Measurements from ENCODE around the gene ESRRG.

Gene ESRRG

DNA sequence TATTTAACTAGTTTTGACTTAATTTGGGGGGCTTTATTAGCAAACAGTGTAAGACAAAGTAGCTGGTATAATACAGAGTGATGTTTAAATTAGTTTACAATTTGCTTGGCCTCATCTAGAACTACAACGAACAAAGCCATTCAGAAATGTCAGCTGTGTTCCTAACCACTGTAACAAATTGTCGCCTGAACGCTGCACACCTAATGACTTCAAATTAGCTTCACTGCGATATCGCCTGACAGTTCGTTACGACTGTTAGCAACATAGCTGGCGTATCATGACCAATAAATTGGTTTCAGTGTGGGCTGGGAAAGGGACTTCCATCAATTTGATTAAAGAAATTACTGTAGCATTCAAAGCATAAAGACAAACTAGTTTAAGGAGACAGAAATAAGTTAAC, 160.1 kb downstream of the ESRRG start:
- Histone ChIP-seq H3K9ac (ENCODE audit: low read length) (no peak overlapping the region), H3K27ac (ENCODE audit: low read depth, low read length) (no peak overlapping the region), H3K36me3 (ENCODE audit: low read length) (no peaks in the 10 kb centered on the region), H3K4me2 (ENCODE audit: low read depth, low read length, poor library complexity, severe bottlenecking) (no peak overlapping the region), H3K4me3 (ENCODE audit: insufficient read depth, low read length, poor library complexity, severe bottlenecking) (no peak overlapping the region), H2AFZ (ENCODE audit: low read depth, low read length, severe bottlenecking) (no peak overlapping the region), H3K9me3 (ENCODE audit: insufficient read depth, low read length) (no peaks in the 10 kb centered on the region), H3K79me2 (ENCODE audit: insufficient read depth, low read length) (no peaks in the 10 kb centered on the region), H3F3A (ENCODE audit: insufficient read depth) (no peaks in the 10 kb centered on the region), H4K20me1 (ENCODE audit: low read depth, low read length) (no peaks in the 10 kb centered on the region), H3K27me3 (ENCODE audit: low read length) (no peaks in the 10 kb centered on the region), H3K9me2 (replicated peaks; ENCODE audit: insufficient read depth, low read length) (no peaks in the 10 kb centered on the region)
- TF ChIP-seq EZH2phosphoT487 (conservative IDR thresholded peaks at IDR 0.05; ENCODE audit: low read length): no peak
- TF ChIP-seq, protein P1, sequence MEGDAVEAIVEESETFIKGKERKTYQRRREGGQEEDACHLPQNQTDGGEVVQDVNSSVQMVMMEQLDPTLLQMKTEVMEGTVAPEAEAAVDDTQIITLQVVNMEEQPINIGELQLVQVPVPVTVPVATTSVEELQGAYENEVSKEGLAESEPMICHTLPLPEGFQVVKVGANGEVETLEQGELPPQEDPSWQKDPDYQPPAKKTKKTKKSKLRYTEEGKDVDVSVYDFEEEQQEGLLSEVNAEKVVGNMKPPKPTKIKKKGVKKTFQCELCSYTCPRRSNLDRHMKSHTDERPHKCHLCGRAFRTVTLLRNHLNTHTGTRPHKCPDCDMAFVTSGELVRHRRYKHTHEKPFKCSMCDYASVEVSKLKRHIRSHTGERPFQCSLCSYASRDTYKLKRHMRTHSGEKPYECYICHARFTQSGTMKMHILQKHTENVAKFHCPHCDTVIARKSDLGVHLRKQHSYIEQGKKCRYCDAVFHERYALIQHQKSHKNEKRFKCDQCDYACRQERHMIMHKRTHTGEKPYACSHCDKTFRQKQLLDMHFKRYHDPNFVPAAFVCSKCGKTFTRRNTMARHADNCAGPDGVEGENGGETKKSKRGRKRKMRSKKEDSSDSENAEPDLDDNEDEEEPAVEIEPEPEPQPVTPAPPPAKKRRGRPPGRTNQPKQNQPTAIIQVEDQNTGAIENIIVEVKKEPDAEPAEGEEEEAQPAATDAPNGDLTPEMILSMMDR (IDR thresholded peaks at IDR 0.05; ENCODE audit: insufficient read depth, low read length, poor library complexity, severe bottlenecking): no peak

- no peaks in the 10 kb centered on the region for H4K20me1 ChIP-seq (ENCODE audit: low read depth, low read length)
- H3K27ac ChIP-seq (ENCODE audit: low read depth, low read length): no peak overlapping the region
- no peak overlapping the region for H2AFZ ChIP-seq (ENCODE audit: low read depth, low read length, severe bottlenecking)
- H3K9me2 ChIP-seq (replicated peaks; ENCODE audit: insufficient read depth, low read length): no peaks in the 10 kb centered on the region
- H3K79me2 ChIP-seq (ENCODE audit: insufficient read depth, low read length): no peaks in the 10 kb centered on the region
- no peak for TF ChIP-seq EZH2phosphoT487 (conservative IDR thresholded peaks at IDR 0.05; ENCODE audit: low read length)
- H3K36me3 ChIP-seq (ENCODE audit: low read length): no peaks in the 10 kb centered on the region
- no peaks in the 10 kb centered on the region for H3K27me3 ChIP-seq (ENCODE audit: low read length)
- no peaks in the 10 kb centered on the region for H3F3A ChIP-seq (ENCODE audit: insufficient read depth)
- H3K4me3 ChIP-seq (ENCODE audit: insufficient read depth, low read length, poor library complexity, severe bottlenecking): no peak overlapping the region
- no peak overlapping the region for H3K9ac ChIP-seq (ENCODE audit: low read length)
- no peaks in the 10 kb centered on the region for H3K9me3 ChIP-seq (ENCODE audit: insufficient read depth, low read length)
- no peak overlapping the region for H3K4me2 ChIP-seq (ENCODE audit: low read depth, low read length, poor library complexity, severe bottlenecking)
These were observed 160.8 kb downstream of the ESRRG start for GRCh38 chr1:216562383-216562782.

- H3K9me3 ChIP-seq (ENCODE audit: insufficient read depth, low read length): no peaks in the 10 kb centered on the region
- no peak overlapping the region for H3K9ac ChIP-seq (ENCODE audit: low read length)
- H3K36me3 ChIP-seq (ENCODE audit: low read length): no peaks in the 10 kb centered on the region
- no peak for TF ChIP-seq EZH2phosphoT487 (conservative IDR thresholded peaks at IDR 0.05; ENCODE audit: low read length)
- TF ChIP-seq, protein P1 (IDR thresholded peaks at IDR 0.05; ENCODE audit: insufficient read depth, low read length, poor library complexity, severe bottlenecking): no peak
- no peak overlapping the region for H2AFZ ChIP-seq (ENCODE audit: low read depth, low read length, severe bottlenecking)
- no peak overlapping the region for H3K4me2 ChIP-seq (ENCODE audit: low read depth, low read length, poor library complexity, severe bottlenecking)
- no peaks in the 10 kb centered on the region for H3K79me2 ChIP-seq (ENCODE audit: insufficient read depth, low read length)
- H4K20me1 ChIP-seq (ENCODE audit: low read depth, low read length): no peaks in the 10 kb centered on the region
- H3K27me3 ChIP-seq (ENCODE audit: low read length): no peaks in the 10 kb centered on the region
- no peak overlapping the region for H3K27ac ChIP-seq (ENCODE audit: low read depth, low read length)
- no peaks in the 10 kb centered on the region for H3K9me2 ChIP-seq (replicated peaks; ENCODE audit: insufficient read depth, low read length)
- no peak overlapping the region for H3K4me3 ChIP-seq (ENCODE audit: insufficient read depth, low read length, poor library complexity, severe bottlenecking)
- no peaks in the 10 kb centered on the region for H3F3A ChIP-seq (ENCODE audit: insufficient read depth)
These were observed 162.7 kb downstream of the ESRRG start for GRCh38 chr1:216560527-216560926.

GRCh38 chr1:216559359-216559758, 163.9 kb downstream of the ESRRG start:
- H3K27me3 ChIP-seq (ENCODE audit: low read length): no peaks in the 10 kb centered on the region
- no peaks in the 10 kb centered on the region for H3K9me2 ChIP-seq (replicated peaks; ENCODE audit: insufficient read depth, low read length)
- no peak overlapping the region for H3K4me2 ChIP-seq (ENCODE audit: low read depth, low read length, poor library complexity, severe bottlenecking)
- TF ChIP-seq, protein P1 (IDR thresholded peaks at IDR 0.05; ENCODE audit: insufficient read depth, low read length, poor library complexity, severe bottlenecking): no peak
- no peak for TF ChIP-seq EZH2phosphoT487 (conservative IDR thresholded peaks at IDR 0.05; ENCODE audit: low read length)
- H3F3A ChIP-seq (ENCODE audit: insufficient read depth): no peaks in the 10 kb centered on the region
- no peak overlapping the region for H3K27ac ChIP-seq (ENCODE audit: low read depth, low read length)
- no peak overlapping the region for H3K9ac ChIP-seq (ENCODE audit: low read length)
- no peak overlapping the region for H2AFZ ChIP-seq (ENCODE audit: low read depth, low read length, severe bottlenecking)
- H3K4me3 ChIP-seq (ENCODE audit: insufficient read depth, low read length, poor library complexity, severe bottlenecking): no peak overlapping the region
- H3K9me3 ChIP-seq (ENCODE audit: insufficient read depth, low read length): no peaks in the 10 kb centered on the region
- H3K79me2 ChIP-seq (ENCODE audit: insufficient read depth, low read length): no peaks in the 10 kb centered on the region
- H4K20me1 ChIP-seq (ENCODE audit: low read depth, low read length): no peaks in the 10 kb centered on the region
- no peaks in the 10 kb centered on the region for H3K36me3 ChIP-seq (ENCODE audit: low read length)
